Inflammatory macrophage (primary cell): ENCODE data around the gene GOSR1.
A peak's percentile ranks its signal among the peaks of the same experiment; 100 is the strongest.
"Not testable (repeated sequence)": the region's sequence is repeated elsewhere in the genome, so short reads cannot be mapped to it uniquely, and the experiment has no call there.

Experiments used
- DNase-seq, 2 donors: peaks; one replicate each; pipeline ENCODE4 v3.0.0-alpha.2; 2020 to 2022

Gene GOSR1

DNA sequence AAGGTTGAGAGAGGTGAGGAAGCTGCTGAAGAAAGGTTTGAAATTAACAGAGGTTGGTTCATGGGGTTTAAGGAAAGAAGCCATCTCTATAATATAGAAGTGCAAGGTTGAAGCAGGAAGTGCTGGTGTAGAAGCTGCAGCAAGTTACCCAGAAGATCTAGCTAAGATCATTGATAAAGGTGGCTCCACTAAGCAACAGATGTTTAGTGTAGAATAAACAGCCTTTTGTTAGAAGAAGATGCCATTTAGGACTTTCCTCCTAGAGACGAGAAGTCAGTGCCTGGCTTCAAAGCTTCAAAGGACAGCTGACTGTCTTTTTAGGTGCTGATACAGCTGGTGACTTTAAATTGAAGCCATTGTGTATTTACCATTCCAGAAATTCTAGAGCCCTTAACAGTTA lies 29.3 kb downstream of the GOSR1 start:
- DNase-seq: no peak

DNA sequence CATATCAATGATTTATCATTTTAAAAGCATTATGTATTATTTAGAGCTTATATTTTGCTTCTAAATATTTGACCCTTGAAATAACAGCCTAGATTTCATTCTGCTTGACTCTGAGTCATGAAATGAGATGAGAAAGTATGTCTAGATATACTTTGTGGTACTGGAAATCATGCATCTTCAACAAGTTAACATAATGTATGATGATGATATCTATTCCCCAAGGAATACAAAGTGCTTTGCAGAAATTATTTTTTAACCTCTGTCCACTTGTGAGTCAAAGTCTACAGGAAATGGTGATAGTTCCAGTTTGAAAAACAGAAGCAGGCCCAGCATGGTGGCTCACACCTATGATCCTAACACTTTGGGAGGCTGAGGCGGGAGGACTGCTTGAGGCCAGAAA lies 36.1 kb downstream of the GOSR1 start:
- DNase-seq: no peak

DNA sequence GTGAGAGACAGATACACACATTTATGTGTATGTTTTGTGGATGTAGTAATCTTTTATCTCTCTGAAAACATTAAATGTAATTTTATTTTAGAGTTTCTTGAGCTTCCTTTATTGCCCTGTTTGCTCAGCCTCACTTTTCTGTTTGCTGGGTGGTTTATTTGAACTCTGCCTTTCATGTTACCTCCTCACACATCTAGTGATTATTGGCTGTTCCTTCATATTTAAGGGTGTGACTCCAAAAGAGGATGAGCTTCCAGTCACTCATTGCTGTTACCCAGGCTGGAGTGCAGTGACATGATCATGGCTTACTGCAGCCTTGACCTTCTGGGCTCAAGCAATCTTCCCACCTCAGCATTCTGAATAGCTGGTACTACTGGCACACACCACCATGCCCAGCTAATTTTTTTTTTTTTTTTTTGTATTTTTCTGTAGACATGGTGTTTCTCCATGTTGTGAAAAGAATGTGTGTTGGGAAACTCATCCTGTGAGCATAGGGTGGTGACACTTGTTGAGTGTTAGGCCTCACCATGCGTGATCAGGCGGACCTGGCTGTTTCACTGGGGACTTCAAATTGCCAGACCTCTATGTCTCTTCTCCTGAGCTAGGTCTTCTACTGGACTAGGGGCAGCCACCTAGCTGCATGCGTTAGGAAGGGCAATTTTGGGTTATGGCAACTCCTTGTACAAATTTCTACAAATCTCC lies 37.8 kb downstream of the GOSR1 start:
- DNase-seq: no peak

DNA sequence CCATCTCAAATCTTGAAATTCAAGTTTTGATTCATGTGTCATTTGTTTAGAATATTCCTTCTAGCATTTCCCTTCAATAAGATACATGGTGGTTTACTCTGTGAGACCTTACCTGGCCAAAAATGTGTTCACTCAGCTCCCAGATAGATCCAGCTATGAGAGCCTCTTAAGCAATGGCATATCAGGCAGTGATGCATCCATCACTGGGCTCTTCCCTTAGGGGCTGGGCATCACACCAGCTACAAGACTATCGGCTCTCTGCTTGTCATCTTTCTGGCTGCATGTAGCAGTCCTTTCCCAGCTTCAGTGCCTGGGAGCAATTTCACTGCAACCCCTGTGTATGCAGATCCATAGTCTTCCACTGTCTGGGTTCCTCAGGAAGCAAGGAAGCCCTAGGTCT lies 40.6 kb downstream of the GOSR1 start:
- DNase-seq: no peak

DNA sequence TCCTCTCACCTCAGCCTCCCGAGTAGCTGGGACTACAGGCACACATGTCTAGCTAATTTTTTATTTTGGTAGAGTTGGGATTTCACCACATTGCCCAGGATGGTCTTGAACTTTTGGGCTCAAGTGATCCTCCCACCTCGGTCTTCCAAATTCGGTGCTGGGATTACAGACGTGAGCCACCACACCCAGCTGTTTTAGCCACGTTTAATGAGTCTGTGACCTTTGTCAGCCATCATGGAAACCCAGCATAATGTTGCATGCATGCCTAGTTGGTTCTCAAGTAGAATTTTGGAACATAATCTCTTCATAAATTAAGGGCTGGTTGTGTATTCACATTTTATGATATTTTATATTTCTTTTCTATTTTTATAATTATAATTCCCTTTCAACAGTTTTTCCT lies 42.0 kb downstream of the GOSR1 start:
- no peak for DNase-seq

DNA sequence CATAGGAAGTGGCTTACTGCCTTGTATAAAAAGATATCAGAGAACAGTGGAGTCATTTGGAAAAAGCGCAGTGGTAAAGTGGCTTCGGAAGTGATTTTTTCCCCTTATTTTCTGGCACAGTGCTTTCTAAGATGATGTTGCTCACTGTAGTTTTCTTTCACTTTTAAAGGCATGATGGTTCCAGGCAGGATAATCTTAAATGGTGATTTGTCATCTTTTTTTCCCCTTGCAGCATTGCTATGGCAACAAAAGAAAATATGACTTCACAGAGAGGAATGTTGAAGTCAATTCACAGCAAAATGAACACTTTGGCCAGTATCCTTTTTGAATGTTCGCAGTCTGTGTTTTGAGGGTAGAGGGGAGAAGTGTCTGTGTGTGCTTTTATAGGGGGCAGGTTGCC lies 42.5 kb downstream of the GOSR1 start:
- no peak for DNase-seq

DNA sequence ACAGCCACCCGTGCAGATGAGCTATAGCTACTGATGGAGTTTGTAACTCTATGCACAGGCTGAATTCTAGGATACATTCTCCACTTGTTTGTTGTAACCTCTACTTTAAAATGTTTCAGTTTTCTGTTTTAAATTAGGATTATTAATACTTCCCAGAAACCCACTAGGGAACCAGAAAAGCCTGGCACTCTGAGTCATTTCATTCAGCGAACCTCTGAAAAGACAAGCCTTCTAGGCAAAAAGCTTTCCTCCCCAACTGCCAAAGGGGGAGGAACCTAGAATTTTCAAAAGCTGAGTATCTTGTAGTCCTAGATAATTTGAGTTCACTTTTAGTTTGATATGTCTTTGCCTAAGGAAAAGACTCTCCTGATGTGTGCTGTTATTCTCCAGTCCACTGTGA lies 43.2 kb downstream of the GOSR1 start:
- DNase-seq: no peak

DNA sequence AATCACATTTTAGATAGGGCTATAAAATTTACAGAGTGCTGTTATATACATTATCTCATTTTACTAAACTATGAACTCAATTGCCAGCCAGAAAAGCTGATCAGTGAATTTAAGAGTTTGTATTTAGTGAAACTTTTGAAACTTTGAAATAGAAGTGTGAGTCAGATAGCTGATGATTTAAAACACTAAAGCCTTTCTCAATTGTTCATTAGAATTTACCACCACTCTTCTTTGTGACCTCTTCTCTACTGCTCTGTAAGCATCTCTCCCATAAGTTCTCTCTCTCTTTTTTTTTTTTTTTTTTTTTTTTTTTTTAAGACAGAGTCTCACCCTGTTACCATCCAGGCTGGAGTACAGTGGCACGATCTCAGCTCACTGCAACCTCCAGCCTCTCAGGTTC lies 43.7 kb downstream of the GOSR1 start:
- no peak for DNase-seq

DNA sequence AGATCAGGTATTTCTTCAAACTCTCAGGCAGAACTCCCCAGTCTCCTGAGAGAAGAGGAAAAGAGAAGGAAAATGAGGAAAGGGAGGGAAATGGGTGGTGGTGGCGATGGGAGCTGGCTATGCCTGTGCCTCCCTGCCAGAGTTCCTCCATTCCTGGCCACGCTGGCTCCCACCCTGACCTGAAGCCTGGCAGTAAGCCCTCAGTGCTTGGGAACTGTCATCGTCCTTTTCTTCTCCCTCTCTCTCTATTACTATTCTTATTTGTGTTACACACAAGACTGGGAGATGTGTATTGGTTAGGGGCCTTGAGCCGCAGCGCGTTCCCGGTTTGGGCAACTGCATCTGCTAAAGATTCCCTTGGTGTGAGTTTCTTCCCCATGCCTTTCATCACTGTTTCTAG lies 44.6 kb downstream of the GOSR1 start:
- no peak for DNase-seq

DNA sequence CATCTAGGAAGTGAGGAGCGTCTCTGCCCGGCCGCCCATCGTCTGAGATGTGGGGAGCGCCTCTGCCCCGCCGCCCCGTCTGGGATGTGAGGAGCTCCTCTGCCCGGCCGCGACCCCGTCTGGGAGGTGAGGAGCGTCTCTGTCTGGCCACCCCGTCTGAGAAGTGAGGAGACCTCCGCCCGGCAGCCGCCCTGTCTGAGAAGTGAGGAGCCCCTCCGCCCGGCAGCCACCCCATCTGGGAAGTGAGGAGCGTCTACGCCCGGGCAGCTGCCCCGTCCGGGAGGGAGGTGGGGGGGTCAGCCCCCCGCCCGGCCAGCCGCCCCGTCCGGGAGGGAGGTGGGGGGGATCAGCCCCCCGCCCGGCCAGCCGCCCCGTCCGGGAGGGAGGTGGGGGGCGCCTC lies 46.0 kb downstream of the GOSR1 start:
- not testable (repeated sequence) for DNase-seq

DNA sequence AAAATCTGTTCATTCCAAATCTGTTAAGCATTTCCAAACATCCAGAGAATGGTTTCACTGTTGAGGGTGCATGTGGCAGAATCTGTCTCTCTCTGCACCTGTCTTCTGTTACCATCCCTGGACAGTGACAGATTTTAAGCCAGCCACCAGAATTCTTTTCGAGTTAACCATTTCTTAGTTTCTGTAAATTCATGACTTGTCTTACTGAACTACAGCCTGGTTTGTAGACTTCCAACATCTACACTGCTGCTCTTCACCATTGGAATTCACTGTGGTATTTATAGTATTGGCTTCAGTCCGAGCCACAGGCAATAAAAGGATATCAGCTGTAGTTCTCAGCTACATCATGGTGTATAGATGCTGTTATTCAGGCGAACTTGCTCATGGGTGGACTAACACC lies 47.6 kb downstream of the GOSR1 start:
- DNase-seq: no peak

DNA sequence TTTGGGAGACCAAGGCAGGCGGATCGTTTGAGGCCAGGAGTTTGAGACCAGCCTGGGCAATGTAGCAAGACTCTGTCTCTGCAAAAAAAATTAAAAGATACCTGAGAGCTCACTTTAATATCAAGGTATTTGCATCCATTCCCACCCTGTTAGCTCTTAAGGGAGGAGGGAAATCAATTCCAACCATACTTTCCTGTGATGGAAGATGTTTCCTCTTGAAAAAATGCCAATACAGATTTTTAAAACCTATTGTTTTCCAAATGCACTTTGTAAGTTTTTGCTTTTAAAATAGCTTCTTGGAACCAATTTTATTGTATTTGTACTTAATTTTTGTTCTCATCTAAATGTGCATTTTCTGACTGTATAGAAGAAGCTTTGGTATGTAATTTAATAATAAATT lies 49.2 kb downstream of the GOSR1 start:
- no peak for DNase-seq

DNA sequence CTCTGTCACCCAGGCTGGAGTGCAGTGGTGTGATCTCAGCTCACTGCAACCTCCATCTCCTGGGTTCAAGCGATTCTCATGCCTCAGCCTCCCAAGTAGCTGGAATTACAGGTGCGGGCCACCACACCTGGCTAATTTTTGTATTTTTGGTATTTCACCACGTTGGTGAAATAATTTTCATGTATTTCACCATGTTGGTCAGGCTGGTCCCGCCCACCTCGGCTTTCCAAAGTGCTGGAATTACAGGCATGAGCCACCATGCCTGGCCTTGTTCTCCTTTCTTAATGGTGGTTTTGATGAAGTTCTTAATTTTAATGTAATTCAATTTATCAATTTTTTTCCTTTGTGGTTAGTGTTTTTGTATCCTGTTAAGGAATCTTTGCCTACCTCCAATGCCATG lies 51.5 kb downstream of the GOSR1 start:
- not testable (repeated sequence) for DNase-seq

DNA sequence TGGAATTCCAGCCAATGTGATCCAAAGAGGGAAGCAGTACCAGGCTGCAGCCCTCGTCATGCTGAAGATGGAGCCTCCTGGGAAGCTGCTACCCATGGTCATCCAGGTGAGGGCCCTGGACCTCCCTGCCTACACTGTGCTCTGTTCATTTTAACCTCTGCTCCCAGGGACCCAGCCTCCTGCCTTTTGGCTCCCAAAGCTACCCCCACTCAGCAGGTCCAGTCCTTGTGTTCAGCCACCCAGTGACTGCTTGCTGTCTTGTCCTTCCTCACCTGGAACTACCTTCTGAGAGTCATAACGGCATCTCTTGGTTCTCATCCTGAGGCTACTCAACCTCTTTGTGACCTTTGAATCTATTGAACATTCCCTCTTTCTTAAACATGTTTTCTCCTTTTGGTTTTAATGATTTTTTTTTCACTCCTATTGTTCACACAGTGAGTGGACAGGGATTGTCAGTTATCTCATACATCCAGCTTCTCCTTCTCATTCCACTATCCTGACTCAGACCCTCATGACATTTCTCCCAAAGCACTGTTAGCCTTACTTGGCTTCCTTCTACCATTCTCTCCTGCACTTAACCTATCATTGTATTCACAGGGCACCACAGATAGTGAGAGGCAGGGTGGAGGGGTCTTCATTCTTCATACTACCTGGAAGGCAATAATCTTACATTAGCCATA lies 53.3 kb downstream of the GOSR1 start:
- DNase-seq: no peak

DNA sequence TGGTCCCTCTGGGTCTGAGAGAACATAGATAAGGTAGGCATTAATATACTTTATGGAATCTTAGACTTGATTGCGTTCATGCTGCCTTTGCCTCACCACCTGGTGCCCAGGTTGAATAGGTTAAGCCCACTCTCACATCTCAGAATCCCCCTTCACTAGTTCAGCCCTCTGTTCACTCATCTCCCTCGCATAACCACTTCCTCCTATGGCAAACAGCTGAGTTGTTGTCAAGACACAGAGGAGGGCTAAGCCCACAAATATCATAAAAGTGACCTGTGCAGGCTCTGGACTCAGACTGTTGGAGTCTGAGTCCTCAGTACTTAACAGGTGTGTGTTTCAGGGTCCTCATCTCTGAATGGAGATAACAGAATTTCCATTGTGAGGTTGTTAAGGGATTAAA lies 55.7 kb downstream of the GOSR1 start:
- no peak for DNase-seq

DNA sequence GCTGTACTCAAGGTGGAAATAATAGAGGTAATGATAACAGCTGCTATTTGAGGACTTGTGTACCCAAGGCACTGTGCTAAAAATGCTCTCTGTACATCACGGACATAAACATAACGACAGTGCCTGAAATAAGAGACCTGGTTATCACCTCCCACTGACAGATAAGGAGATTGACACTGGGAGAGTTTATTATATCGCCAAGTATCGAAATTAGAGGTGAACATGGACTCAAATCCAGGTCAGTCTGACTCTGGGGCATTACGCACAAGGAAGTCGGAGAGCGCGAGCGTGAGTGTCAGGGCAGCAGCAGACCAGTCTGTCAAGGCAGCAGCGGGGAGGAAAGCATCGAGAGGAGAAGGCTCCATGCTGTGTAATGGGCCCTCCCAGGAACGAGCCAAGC lies 57.1 kb downstream of the GOSR1 start:
- no peak for DNase-seq

DNA sequence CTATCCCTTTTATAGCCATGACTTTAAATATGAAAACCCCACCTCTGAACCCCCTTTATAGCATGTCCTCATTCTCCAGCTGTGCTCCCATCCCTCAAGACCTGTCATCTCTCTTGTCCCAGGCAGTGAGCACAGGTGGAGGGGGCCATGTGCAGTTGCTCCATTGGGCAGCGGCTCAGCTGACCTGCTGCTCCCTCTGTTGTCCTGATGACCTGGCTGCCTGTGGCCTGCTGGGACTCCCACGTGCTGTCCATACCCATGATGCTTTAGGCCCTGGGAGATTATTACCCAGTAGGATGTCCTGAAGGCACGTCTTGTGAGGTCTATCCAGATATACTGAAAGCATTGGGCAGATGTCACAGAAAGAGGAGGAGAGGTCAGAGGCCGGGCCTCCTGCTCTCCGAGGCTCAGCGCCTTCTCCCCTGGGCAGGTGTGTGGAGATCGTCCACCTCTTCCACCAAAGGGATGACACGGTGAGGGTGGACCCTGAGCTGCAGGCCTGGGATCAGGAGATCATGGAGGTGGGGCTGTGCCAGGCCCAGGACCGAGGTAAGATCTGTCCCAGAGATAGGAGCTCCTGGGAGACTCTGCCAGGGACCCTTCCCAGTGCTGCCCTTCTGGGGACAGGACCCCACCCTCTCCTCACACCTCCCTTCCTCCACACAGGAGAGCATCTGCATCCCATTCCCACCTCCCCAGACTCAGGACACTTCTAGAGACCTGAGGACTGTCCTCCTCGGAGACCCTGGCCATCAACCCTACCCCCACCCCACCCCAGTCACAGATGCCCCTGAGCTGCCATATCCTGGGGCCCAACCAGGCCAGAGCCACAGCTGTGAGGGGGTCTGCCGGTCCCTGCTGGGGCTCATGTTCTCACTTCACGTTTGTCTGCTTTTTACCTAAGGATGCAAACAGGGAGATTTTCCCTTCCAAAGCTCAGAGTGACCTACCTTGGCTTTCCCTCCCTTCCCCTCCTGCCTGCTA lies 58.0 kb downstream of the GOSR1 start:
- DNase-seq: no peak

DNA sequence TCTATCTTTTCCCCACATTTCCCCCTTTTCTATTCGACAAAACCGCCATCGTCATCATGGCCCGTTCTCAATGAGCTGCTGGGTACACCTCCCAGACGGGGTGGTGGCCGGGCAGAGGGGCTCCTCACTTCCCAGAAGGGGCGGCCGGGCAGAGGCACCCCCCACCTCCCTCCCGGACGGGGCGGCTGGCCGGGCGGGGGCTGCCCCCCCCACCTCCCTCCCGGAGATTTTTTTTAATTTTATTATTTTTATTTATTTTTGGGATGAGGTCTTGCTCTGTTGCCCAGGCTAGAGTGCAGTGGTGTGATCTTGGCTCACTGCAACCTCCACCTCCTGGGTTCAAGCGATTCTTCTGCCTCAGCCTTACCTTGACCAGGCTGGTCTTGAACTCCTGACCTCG lies 59.6 kb downstream of the GOSR1 start:
- not testable (repeated sequence) for DNase-seq

DNA sequence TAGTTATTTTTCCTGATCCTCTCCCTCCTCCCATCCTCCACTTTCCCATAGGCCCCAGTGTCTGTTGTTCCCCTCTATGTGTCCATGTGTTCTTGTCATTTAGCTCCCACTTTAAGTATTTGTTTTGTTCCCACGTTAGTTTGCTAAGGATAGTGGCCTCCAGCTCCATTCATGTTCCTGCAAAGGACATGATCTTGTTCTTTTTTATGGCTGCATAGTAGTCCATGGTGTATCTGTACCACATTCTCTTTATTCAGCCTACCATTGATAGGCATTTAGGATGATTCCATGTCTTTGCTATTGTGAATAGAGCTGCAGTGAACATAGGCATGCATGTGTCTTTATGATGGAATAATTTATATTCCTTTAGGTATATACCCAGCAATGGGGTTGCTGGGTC lies 60.5 kb downstream of the GOSR1 start:
- DNase-seq: not testable (repeated sequence)

DNA sequence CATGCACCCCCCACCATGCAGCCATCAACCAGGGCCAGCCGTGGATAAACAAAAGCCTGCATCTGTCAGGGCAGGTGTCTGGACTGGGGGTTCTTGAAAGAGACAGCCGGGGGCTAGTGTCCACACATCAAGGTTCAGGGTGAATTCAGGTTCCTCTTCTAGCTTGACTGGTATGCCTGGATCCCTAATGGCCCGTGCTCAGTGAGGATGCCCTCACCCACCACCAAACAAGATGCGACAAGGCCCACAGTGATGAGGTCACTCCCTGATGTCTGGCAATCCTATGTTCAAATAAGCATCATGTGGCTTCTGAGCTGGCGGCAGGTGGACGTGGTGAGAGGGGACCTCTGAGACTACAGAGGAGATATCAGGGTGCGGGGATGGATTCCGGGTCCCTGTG lies 64.6 kb downstream of the GOSR1 start:
- DNase-seq: no peak

DNA sequence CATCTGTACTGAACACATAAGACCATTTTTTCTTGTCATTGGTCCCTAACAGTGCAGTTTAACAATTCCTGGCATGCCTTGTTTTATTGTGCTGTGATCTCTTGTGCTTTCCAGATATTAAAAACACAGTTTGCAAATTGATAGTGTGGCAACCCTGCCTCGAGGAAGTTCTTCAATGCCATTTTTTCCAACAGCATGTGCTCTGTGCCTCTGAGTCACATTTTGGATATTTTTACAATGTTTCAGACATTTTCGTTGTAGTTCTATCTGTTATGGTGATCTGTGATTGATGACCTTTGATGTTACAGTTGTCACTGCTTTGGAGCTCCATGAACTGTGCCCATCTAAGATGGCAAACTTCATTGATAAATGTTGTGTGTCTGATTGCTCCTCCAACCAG lies 66.2 kb downstream of the GOSR1 start:
- DNase-seq: no peak

DNA sequence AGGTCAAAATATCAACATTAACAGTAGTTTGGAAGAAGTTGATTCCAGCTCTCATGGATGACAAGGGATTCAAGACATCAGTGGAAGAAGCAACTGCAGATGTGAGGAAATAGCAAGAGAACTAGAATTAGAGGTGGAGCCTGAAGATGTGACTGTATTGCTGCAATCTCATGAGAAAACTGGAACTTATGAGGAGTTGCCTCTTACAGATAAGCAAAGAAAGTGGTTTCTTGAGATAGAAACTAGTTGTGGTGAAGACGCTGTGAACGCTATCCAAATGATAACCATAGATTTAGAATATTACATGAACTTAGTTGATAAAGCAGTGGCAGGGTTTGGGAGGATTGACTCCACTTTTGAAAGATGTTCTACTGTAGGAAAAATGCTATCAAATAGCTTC lies 67.8 kb downstream of the GOSR1 start:
- DNase-seq: peak; percentile 31 to 44

DNA sequence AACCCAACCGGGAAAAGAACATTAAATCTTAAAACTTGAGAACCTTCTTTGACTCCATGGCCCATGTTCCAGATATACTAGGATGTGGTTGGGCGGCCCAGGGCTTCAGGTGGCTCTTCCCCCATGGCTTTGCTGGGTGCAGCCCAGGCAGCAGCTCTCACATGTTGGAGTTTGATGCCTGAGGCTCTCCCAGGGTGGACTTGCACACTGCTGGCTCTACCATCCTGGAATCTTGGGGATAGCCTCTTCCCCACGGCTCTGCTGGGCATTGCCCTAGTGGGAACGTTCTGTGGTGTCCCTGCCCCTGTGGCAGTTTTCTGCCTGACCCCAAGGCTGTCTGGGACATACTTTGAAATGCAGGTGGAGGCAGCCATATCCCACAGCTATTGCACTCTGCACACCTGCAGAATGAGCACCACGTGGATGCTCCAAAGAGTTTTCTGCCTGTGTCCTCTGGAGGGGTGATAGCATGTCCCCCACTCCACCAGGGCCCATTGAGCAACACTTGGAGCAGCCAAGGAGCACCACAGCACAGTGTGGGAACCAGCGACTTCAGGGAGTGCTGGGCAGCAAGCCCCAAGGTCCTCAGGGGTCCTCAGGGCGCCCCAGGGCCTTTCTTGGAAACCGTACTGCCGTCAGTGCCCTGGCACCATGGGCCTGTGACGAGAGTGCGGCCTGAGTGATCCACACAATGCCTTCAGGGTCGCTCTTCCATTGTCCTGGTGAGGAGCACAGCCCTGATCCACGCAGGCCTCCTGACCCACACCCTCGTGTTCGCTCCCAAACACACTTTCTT lies 70.8 kb downstream of the GOSR1 start:
- DNase-seq: no peak
